ENCODE data around the gene STEAP1B. TPM values are rescaled to one million over a fixed set of nuclear protein-coding genes. Genes with fewer than 3 reads are reported as not detected.
"Not testable (repeated sequence)": the region's sequence is repeated elsewhere in the genome, so short reads cannot be mapped to it uniquely, and the experiment has no call there.

STEAP1B gene
- total RNA-seq, 2 experiments from 2014 or later: not detected

- intact Hi-C loops (cut with DNase I, micrococcal nuclease); H3K4me3 ChIP-seq (ENCODE audit: low read length); H3K36me3 ChIP-seq (ENCODE audit: insufficient read depth, low read length); H3K4me3 Mint-ChIP-seq; H3K9me3 ChIP-seq (ENCODE audit: control insufficient read depth in 1 of 2, insufficient read depth in 1 of 2, low read length in 2 of 2); H3K36me3 Mint-ChIP-seq (ENCODE audit: low read depth); POLR2A ChIA-PET; DNase-seq; H3K27ac Mint-ChIP-seq; CTCF ChIA-PET; H3K4me1 Mint-ChIP-seq (ENCODE audit: low read depth); H3K27ac ChIP-seq (ENCODE audit: low read depth in 1 of 2, low read length in 2 of 2); H3K9me3 Mint-ChIP-seq; H3K4me1 ChIP-seq (ENCODE audit: insufficient read depth, low read length); H3K27me3 ChIP-seq (ENCODE audit: control insufficient read depth in 1 of 2, insufficient read depth in 2 of 2, low read length in 2 of 2); ATAC-seq (ENCODE audit: poor library complexity): not testable (repeated sequence)
- peaks cover 18% of the 10 kb centered on the region for H3K27me3 Mint-ChIP-seq
Observed at GRCh38 chr7:22514963-22515362, 15.0 kb upstream of the STEAP1B start.

GRCh38 chr7:22507320-22507719, 7.3 kb upstream of the STEAP1B start:
- H3K36me3 Mint-ChIP-seq (ENCODE audit: low read depth); H3K27ac ChIP-seq (ENCODE audit: low read depth in 1 of 2, low read length in 2 of 2); H3K27ac Mint-ChIP-seq; H3K27me3 ChIP-seq (ENCODE audit: control insufficient read depth in 1 of 2, insufficient read depth in 2 of 2, low read length in 2 of 2); H3K9me3 Mint-ChIP-seq; H3K4me3 Mint-ChIP-seq; intact Hi-C loops (cut with DNase I, micrococcal nuclease); H3K4me1 ChIP-seq (ENCODE audit: insufficient read depth, low read length); DNase-seq; H3K36me3 ChIP-seq (ENCODE audit: insufficient read depth, low read length); H3K9me3 ChIP-seq (ENCODE audit: control insufficient read depth in 1 of 2, insufficient read depth in 1 of 2, low read length in 2 of 2); CTCF ChIA-PET; POLR2A ChIA-PET; H3K4me1 Mint-ChIP-seq (ENCODE audit: low read depth); H3K4me3 ChIP-seq (ENCODE audit: low read length); ATAC-seq (ENCODE audit: poor library complexity): not testable (repeated sequence)
- peaks cover 12% of the 10 kb centered on the region for H3K27me3 Mint-ChIP-seq

DNA sequence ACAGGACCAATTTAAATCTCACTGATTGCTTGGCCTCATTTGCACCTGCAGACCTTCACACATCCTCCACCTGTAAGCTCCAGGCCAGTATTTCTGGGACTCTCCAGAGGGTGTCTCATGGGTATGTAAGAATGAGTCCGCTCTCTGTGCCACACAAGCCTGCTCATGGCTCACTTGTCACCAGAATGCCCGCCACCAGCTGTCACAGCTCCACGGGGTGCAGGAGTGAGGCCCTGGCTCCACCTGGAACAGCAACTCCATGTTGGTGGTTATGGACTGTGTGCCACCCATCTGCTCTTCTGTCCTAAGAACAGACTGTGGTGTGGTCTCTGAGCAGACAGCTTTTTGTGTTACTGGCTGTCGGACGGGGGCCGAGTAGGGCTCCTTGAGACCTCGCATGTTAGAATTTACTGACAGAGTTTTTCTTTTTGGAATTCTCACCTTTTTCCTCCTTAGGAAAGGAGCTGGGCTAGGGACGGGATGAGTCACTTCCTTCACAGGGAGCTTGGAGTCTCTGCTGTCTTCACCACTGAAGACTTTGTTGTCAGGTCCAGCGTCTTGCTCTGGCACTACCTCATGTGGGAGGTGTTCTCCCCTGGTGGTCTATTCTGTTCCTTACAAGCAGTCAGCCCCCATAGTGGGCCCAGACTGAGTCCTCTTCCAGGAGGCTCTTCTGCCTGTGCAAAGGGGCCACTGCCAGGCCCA, 6.5 kb upstream of the STEAP1B start:
- H3K27ac ChIP-seq (ENCODE audit: low read depth in 1 of 2, low read length in 2 of 2); CTCF ChIA-PET; POLR2A ChIA-PET; H3K27me3 ChIP-seq (ENCODE audit: control insufficient read depth in 1 of 2, insufficient read depth in 2 of 2, low read length in 2 of 2); H3K27ac Mint-ChIP-seq; H3K4me3 Mint-ChIP-seq; H3K4me3 ChIP-seq (ENCODE audit: low read length); H3K4me1 Mint-ChIP-seq (ENCODE audit: low read depth); DNase-seq; ATAC-seq (ENCODE audit: poor library complexity); H3K9me3 ChIP-seq (ENCODE audit: control insufficient read depth in 1 of 2, insufficient read depth in 1 of 2, low read length in 2 of 2); H3K36me3 ChIP-seq (ENCODE audit: insufficient read depth, low read length); intact Hi-C loops (cut with DNase I, micrococcal nuclease); H3K4me1 ChIP-seq (ENCODE audit: insufficient read depth, low read length); H3K9me3 Mint-ChIP-seq; H3K36me3 Mint-ChIP-seq (ENCODE audit: low read depth): not testable (repeated sequence)
- peaks cover 12% of the 10 kb centered on the region for H3K27me3 Mint-ChIP-seq

- H3K4me1 ChIP-seq (ENCODE audit: insufficient read depth, low read length); H3K9me3 ChIP-seq (ENCODE audit: control insufficient read depth in 1 of 2, insufficient read depth in 1 of 2, low read length in 2 of 2); intact Hi-C loops (cut with DNase I, micrococcal nuclease); H3K4me3 Mint-ChIP-seq; H3K36me3 ChIP-seq (ENCODE audit: insufficient read depth, low read length); H3K27ac Mint-ChIP-seq; H3K9me3 Mint-ChIP-seq; H3K36me3 Mint-ChIP-seq (ENCODE audit: low read depth); H3K4me1 Mint-ChIP-seq (ENCODE audit: low read depth); CTCF ChIA-PET; POLR2A ChIA-PET; H3K27me3 ChIP-seq (ENCODE audit: control insufficient read depth in 1 of 2, insufficient read depth in 2 of 2, low read length in 2 of 2); H3K4me3 ChIP-seq (ENCODE audit: low read length); H3K27ac ChIP-seq (ENCODE audit: low read depth in 1 of 2, low read length in 2 of 2); ATAC-seq (ENCODE audit: poor library complexity); DNase-seq: not testable (repeated sequence)
- H3K27me3 Mint-ChIP-seq: peaks cover 21% of the 10 kb centered on the region
Observed at GRCh38 chr7:22504519-22504918, 4.5 kb upstream of the STEAP1B start.

DNA sequence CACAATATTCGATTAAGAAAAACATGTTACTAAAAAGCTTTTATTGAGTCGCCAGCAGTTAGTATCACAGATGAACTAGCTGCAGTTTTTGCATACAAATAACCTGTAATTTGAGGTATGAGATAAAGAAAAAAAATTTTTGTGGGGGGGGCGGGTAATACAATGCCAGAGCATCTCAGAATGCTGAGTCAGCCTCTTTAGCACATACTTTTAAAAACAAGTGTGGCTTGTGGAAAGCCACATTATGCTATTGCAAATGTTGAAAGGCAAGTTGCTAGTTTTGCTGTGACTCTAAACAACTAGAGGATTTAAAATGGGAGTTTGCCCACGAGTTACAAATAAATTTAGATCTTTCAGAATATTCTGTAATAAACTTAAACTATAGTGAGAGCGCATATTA, 2.1 kb upstream of the STEAP1B start:
- H3K9me3 ChIP-seq (ENCODE audit: control insufficient read depth in 1 of 2, insufficient read depth in 1 of 2, low read length in 2 of 2); H3K36me3 Mint-ChIP-seq (ENCODE audit: low read depth); H3K27ac ChIP-seq (ENCODE audit: low read depth in 1 of 2, low read length in 2 of 2); H3K27ac Mint-ChIP-seq; H3K4me3 ChIP-seq (ENCODE audit: low read length); H3K36me3 ChIP-seq (ENCODE audit: insufficient read depth, low read length); H3K4me3 Mint-ChIP-seq; H3K4me1 Mint-ChIP-seq (ENCODE audit: low read depth); intact Hi-C loops (cut with DNase I, micrococcal nuclease); POLR2A ChIA-PET; H3K4me1 ChIP-seq (ENCODE audit: insufficient read depth, low read length); H3K9me3 Mint-ChIP-seq; DNase-seq; H3K27me3 ChIP-seq (ENCODE audit: control insufficient read depth in 1 of 2, insufficient read depth in 2 of 2, low read length in 2 of 2); ATAC-seq (ENCODE audit: poor library complexity): not testable (repeated sequence)
- H3K27me3 Mint-ChIP-seq: peaks cover 37% of the 10 kb centered on the region
- CTCF ChIA-PET: interaction anchor here (0.6 kb wide), 1 partner anchor 392 kb away, joined by 3 read pairs; no protein-coding TSS in a partner anchor

All from CD4-positive, alpha-beta T cell (primary cell).